ENCODE results near the gene FOXO3.

FOXO3 gene

DNA sequence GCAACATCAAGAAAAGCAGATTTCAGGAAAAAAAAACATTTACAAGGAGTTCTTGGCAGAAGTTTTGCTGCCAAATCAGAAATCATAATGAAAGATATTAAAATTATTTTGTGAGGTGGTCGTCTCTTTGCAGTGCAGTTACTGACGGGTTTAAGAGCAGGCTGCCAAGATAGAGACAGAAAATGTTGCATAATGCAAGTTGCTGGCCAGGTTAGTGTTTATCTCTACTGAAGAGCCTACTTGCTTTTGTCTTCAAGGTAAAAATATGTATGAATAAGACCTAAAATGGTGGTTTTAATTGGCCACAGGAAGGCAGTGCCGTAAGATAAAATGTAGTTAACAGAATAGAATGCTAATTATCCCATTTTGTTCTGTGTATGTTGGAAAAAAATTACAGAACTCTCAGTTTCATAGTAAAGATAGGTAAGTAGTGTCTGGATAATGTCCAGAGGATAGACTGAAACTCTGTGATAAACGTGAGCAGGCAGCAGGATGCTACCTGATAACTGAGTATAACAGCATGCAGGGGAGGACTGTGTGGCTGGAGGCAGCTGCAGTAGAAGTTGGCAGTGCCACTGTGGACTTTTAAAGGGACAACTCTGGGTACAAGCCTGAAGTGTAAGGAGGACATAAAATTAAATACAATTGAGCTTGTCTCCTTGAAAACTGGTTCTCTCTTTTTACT lies 13.9 kb downstream of the FOXO3 start:
- DNase-seq (ENCODE audit: low read depth in 2 of 2): no peak

DNA sequence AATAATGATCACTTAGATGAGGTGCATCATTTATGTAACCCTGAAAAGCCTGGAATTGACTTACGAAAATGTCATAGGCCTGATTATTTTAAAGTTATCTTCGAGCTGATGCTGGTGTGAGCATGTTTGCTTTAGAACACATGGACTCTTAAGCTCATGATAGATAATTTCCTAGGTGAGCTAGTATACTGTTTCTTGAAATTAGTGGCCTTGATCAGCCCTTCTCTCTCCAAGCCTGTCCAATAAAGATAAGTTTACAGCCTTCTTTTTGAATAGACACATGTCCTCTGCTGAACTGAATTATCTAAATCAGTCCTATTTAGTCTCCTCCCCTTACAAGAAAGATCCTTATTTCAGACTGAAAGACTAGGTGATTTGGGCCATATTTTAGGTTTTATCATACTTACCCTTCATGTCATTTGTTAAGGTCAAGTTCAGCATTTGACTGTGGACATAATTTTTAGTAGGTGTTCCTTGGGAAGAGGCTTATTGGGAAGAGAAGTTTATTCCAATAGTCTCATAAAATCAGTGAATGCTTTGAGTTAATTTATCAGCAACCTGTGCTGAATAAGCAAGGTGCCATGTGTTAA lies 15.3 kb downstream of the FOXO3 start:
- no peak for DNase-seq (ENCODE audit: low read depth in 2 of 2)

DNA sequence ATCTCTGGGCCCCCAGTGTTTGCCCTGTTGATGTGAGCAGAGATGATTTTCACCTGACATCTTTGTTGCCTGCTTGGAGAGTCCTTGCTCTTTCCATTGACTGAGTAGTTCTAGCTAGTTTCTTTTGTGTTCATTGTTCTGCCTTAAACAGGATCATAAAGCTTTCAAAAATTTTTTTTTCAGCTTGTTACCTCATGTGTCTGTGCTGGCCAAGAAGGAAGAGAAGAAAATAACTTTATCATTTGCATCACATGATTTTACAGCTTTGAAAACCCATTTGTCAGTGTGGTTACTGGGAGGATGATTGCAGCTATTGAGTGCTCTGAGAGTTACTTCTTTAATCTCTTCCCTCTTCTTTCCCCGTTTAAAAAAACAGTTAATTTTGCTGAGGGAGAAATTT lies 16.0 kb downstream of the FOXO3 start:
- DNase-seq (ENCODE audit: low read depth in 2 of 2): no peak

DNA sequence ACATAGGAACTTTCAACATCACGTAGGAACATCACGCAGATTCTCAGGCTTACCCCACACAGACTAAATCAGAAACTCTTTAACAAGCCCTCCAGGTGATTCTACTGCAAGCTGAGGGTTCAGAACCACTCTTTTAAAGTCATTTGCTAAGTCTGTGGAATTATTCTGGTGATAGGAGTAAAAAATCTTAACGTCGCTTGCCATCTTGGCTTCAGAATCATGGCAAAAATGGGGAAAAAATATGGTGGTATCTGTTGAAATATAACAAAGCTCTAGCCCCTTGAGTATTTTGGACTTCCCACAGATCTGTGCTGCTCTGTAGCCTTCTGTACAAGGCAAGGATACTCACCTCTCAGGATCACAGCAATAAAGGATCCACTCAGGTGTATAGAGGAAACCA lies 17.4 kb downstream of the FOXO3 start:
- no peak for DNase-seq (ENCODE audit: low read depth in 2 of 2)

DNA sequence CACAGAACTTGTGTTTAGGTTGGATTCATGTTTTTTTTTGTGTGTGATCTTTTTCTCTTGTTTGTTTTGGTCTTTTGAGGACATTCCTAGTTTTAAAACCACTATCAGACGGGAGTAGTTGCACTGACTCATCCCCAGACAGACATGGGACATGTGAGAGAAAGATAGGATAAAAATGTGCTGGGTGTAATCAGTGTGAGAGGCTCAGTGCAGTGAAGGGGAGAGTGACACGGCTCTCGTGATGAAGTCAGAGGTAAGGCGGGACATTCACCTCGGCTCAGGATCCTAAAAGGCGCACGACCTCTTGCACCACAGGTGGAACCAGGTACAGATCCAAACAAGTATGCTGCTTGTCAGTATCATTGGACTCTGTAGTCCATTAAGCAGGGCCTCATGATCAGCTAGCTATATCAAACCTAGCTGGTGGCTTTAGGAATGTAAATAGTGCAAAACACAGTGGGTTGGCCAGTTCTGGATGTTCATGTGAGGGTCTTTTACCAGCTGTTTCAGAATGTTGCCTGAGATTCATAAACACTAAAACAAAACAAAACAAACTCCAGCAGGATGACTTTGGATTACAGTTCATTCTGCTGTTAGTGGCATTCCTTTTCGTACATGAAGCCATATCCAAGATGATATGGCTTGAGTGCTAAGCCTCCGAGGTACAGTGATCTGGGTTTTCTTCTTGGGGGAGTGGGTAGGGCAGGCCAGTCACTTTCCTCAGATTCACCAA lies 18.0 kb downstream of the FOXO3 start:
- DNase-seq (ENCODE audit: low read depth in 2 of 2): no peak

DNA sequence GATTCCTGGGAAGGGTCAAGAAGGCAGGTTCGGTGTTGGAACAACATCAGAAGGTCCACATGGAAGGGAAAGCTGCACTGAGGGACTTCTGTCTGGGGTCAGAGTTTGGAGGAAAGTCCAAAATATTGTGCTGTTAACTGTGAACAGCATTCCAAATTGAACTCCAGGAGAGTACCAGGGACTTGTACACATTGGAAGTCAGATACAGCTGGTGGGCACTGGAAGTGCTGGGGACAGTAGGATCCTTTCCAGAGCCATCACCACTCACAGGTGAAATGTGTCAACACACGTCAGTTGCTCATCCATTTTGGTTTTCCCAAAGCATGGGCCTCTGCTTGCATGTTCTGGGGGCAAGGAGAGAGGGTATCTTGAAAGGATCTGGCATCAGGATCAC lies 18.6 kb downstream of the FOXO3 start:
- DNase-seq (ENCODE audit: low read depth in 2 of 2): no peak

DNA sequence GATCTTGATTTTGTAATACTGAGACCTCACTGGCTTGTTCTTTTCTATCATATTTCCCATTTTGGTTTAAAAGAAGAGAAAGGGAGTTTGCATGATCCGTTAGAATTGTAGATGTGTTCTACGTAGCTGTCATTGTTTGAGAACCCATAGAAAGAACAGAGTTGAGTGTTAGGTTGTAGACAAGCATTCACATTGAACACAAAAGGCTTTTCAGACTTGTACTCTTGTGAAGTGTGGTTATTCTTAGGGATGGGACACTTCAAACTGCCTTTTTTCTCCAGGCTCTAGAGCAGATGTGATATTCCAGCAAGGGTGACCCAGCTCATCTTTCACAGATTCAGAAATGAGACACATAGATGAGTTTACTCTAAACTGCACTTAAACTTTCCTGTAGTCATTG lies 19.9 kb downstream of the FOXO3 start:
- DNase-seq (ENCODE audit: low read depth in 2 of 2): no peak

DNA sequence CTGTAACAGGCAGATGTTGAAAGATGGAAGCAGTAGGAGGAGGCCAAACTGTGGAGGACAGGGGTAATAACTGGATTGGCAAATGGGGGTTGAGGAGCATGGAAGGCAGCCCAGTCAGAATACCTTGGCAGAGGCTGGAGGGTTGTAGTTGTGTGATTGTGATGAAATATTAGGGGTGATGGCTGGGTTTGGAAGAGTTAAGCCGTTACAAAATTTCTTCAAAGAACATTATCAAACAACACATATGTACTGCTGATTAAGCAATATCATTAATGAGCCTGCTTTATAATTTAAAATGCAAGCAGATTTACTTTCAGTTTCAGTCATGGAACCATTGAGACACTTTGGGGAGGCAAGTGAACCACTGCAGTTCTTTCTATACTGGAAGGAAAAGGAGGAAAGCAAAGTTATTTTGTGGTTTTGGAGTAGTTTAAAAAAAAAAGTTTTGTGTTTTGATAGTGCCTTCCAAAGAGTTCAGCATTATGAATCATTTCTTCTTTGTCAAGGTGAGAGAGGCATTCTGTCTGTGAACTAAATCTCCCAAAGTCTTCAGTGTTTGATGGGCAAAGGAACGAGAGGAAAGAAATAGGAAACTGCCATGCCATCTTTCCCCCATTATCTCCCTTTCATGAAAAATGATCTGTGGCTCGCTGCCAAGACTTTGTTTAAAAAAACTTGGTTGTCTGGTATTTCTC lies 20.7 kb downstream of the FOXO3 start:
- no peak for DNase-seq (ENCODE audit: low read depth in 2 of 2)

DNA sequence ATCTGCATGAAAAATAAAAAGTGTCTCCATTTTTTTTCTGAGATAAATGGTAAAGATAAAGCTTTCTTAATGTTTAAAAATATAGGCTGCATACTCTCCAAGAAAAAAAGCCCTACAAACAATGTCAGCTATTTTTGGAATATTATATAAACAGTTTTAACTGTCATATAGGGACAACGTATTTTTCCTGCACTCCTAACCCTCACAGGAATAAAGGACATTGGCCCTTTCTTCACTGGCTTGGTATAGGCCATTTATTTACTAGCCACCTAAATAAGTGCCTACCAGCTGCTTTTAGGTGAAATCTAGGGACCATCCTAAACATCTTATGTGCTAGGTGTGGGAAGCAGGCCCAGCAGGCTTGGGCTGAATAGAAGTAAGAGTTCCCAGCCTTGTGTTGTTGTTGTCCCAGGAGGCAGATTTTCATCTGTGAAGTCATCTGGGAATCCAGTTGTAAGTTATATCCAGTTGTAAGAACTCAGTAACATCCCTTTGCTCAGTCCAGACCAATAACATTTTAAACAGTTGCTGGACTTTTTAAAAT lies 21.3 kb downstream of the FOXO3 start:
- no peak for DNase-seq (ENCODE audit: low read depth in 2 of 2)

DNA sequence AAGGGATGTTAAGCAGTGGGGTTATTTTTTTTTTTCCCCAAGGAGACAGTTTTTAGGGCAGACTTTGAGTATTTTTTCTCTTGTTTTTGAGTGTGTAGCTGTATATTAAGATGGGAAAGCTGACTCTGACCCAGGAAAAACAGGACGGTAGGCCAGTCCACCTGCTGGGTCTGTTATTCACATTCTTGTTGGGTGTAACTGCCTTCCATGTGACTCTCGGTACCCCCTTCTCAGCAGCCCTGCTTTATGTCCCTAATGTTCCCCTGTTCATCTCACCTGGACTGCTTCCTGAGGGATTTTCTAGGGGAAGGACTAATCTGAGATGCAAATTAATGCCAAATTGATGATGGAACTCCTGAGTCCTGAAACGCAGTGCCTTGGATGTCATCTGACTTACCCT lies 21.9 kb downstream of the FOXO3 start:
- DNase-seq (ENCODE audit: low read depth in 2 of 2): no peak

DNA sequence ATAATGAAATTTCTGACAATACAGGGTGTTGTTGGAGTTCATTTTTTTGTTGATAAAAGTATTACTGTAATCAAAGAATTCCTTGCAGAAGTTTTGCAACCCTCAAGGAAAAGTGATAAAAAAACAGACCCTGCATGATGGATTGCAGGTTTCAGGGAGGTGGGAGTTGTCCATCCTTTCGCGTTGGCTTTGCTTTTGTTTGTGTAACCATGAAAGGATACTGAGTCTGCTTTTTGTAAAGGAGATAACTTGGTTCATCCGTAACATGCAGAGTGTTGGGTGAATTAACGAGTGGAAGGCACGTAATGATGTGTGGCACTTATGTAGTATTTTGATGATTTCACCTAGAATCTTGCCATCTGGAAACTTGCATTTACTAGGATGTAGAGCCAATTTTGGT lies 23.6 kb downstream of the FOXO3 start:
- no peak for DNase-seq (ENCODE audit: low read depth in 2 of 2)

DNA sequence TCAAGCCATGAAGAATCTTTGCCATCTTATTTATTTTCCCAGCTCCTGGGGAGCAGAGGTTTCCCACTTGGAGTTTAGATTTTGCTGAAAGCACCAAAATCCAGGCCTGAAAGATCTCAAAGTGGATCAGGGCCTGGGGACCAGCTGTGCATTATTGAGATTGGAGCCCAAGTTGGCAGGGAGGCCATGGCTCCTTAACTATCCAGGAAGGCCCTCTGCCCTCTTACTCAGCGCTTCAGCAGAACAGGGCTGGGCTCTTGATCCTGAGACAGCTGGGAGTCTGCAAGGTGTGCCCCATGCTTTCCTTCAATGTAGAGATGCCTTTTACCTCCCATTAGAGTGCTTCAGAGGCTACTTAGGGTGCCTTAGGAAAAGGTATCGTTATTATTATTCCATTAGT lies 24.6 kb downstream of the FOXO3 start:
- no peak for DNase-seq (ENCODE audit: low read depth in 2 of 2)

DNA sequence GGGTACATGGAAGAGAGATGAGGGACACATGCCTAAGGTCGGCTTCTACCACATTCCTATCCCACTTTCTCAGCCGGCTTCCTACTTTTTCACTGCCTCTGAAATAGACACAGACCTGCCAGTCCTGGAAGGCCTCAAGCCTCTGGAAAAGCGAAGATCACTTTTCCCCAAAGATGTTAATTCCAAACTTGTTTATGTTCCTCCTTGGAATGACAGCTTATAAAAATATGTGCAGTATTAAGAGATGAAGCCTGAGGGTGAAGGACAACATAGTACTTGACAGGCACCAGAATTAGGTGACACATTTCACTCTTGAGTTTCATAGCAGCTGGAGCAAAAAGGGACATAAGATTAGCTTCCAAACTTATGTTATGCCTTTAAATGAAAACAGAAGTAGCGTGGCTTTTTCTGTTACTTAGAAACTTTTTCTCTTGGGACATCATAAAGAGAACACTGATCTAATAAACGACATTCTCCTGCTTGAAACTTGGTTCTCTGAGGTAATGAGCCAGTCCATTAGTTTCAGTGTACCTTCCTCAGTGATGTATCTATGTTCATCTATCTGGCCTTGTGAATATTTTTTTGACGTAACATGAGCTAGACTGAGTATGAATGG lies 25.3 kb downstream of the FOXO3 start:
- DNase-seq (ENCODE audit: low read depth in 2 of 2): no peak

DNA sequence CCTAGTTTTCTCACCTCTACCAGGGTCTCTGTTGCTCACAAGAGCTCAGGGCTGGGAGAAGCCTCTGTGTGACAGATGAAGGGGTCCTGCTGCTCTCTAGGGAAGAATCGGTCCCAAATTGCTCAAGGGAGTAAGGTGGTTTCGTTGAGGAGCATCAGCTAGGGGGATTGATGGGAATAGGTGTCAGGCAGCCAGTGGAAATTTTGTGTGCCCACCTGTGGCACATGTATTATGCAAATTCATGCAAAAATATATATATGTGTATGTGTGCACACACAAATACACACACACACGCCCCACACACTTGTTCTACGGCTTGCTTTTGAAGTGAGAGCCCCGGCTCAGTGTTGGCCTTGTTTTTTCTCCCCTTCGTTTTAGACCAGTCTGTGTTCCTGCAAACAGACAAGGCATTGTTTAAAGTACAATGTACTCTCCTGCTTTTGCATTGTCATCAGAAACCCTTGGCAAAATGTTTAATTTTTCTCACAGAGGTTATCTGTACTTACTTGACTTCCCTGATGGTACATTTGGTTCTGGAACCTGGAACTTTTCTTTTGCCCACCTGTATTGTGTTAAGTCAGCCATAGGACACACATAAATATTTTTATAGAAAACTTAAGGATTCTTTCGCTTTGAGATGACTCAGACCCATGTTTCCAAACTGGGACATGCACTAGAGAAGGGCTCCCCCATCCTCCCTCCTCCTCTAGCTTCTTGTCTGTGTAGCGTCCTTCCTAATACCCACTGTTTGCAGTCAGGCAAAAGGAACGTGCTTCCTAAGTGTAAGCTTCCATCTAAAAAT lies 26.7 kb downstream of the FOXO3 start:
- no peak for DNase-seq (ENCODE audit: low read depth in 2 of 2)

DNA sequence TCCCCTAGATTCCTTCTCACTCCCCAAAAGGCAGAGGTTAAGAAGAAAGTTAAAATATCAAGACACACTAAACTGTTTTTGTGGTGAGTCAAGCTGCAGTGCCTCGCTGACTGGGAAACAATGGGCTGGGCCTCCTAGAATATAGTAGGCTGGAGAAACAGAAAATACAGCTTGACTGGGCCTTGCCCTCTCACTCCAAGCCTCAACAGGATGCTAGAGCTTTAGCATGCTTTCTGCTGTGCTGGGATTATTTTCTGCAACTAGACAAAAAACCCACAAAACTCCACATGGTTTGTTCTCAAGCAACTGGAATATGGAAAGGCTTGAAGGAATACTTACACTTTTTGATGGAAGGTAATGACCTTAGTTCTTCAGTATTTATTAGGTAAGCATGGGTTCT lies 27.9 kb downstream of the FOXO3 start:
- DNase-seq (ENCODE audit: low read depth in 2 of 2): no peak

DNA sequence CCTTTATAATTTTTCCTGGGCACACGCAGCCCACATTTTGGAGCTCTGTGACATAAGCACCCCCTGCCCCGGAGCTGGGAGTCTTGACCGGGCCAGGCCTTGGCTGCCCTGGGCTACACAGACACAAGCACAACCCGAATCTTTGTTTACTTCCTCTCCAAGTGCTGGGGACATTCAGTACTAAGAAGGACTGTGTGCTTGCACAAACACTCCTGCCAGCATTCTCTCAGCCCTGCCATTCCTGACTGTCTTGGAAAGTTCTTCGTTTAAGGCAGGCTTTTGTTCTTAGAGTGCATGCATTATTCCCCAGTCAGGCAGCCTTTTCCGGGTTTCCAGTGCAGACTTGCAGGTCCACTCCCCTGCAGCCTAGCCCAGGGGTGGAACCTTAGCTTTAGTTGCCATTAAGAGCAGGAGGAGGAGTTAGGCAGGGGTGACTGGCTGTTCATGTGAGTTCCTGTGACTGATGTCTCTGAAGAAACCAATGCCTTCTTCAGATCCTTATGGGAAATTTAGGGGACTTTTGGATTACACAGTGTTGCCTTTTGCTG lies 28.6 kb downstream of the FOXO3 start:
- DNase-seq (ENCODE audit: low read depth in 2 of 2): no peak

DNA sequence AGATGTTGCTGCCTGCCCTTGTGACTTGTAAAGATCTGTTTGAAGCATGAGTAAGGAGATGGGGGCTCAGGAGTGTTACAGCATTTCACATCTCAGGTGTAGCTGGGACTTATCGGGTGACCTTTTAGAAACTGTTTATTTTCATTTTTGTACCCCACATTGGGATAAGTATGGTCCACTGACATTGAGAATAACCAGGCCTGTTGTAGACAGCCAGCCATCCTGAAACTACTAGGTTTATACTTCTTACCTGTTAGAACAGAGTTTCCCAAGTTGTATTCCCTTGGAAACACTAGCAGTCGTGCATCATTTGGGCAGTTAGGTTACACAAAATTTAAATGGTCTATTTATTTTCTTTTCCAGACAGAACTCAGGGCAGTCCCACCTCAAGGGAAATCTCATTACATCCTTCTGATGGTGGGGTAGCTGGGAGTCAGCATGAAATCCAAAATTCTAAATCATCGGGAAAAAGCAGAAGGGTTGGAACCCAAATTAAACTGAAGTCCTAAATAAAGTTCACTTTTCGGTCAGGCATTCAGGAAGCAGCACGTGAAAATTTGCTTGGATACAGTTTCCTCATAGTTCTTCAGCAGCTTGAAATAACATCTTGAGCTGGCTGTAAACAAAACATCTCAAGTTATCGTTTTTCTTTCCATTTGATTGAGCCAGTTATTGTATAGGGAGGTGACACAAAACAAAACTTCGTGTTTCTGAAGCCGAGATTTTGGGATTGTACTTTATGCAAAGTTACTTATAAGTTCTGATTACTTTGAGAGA lies 30.5 kb downstream of the FOXO3 start:
- DNase-seq (ENCODE audit: low read depth in 2 of 2): no peak

DNA sequence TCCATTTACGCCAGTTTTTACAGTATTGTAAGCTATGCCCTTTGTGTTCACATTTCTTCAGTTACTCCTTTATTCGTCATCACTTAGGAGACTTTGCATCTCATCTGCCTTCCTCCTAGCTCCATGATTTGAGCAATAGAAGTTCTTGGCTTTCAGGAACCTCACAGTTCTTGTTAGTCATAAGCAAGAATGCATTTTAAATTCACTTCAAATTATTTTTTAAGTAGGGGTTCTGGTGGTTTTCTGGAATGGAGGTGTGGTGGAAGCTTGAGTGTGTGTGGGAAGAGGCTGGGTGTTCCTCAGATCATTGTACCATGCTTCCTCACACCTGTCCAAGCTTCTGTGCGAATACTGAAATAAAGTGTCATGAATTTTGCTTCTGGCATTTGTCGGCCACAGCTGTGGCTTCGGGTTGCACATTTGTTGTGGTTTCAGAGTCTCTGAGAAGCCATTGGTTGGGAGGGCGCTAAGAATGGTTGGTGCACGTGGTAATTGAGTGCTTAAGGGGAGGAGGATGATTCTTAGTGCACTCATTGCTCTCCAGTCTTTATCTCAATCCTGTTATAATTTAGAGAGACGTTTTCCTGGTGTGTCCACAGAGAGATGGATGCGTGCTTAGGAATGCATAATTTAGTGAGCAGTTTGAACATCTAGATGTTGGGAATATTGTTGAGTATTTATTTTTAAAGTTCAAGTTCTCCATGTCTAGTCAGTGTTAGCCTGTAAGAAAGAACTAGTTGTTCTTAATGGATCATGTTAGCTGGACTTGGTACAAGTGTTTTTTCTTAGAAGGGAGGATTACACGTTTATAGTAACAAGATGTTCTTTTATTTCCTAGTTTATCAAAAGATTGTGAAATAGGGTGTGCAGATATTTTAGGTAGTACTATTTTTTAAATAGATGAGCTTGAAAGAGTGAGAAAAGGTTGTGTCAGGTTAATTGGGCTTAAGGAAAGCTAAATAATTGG lies 31.9 kb downstream of the FOXO3 start:
- DNase-seq (ENCODE audit: low read depth in 2 of 2): no peak

DNA sequence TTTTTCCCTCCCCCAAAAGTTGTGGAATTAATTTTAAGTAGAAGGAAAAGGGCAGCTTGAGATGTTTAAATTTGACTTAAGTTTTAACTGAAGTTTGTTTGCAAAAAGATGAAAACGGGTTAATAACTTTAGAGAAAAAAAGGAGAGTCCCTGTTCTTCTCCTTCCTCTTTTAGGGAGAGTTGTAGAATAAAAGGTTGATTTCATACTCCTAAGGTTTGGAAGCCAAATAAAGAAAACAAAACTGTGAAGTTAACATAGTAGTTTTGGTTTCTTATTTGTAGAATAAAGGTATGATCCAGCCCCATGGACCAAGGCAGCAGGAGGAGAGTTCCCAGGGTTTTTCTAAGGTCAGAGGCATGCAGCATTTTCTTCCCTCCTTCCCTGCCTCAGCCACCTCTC lies 33.4 kb downstream of the FOXO3 start:
- no peak for DNase-seq (ENCODE audit: low read depth in 2 of 2)

Data from stimulated activated CD4-positive, alpha-beta T cell treated with anti-CD3 and anti-CD28 coated beads, Interleukin-1b, Interleukin-23, amount 100 ng/mL, for 4 hours (primary cell).